ENCODE measurements around the gene TRIM8.

Gene TRIM8

DNA sequence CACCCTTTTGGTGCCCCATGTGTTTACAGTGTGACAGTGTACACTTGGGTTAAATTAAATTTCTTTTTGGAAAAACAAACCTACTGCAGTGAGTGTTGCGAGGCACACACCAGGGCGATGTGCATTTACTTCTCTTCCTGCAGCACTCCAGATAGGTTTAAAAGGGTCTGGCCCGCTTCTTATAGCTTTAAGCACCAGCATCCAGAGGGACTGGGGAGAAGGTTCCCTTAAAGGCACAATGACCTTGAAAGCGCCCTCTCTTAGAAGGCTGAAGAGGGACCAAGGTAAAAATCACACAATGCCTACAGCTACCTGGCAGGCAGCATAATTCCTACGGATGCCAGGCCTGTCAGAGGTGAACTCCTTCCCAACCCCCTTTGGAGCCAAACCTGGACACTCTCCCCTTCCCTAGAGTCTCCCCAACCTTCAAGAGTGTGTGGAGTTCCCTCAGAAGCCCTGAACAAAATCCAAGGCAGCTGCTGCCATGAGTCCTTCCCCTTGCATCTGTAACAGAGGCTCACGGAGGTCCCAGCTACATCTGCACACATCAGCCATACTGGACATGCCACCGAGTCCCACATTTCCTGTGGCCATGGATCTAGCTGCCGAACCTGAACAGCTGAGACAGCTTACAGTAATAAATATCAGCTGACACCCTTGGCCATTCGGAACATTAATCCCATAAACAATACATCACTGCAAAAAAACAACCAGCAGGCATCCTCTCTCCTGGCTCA, 33.2 kb downstream of the TRIM8 start:
- Histone ChIP-seq H3K79me2 (ENCODE audit: insufficient read depth, low read length) (no peaks in the 10 kb centered on the region), H3K27ac (ENCODE audit: low read length) (no peak overlapping the region), H2AFZ (ENCODE audit: low read depth, low read length) (no peak overlapping the region), H3K4me2 (ENCODE audit: insufficient read depth, low read length) (no peak overlapping the region), H3K9me3 (ENCODE audit: insufficient read depth, low read length, severe bottlenecking) (no peaks in the 10 kb centered on the region), H3K9ac (ENCODE audit: low read depth, low read length) (no peak overlapping the region), H3K36me3 (ENCODE audit: insufficient read depth, low read length) (no peaks in the 10 kb centered on the region), H3K27me3 (ENCODE audit: insufficient read depth, low read length, poor library complexity) (no peaks in the 10 kb centered on the region), H3K4me3 (ENCODE audit: low read depth in 1 of 2, low read length in 2 of 2) (no peak overlapping the region), H4K20me1 (ENCODE audit: insufficient read depth, low read length) (no peaks in the 10 kb centered on the region), H3K4me1 (ENCODE audit: insufficient read depth, low read length) (peaks cover 38% of the 10 kb centered on the region)
- TF ChIP-seq EZH2 (IDR thresholded peaks at IDR 0.05; ENCODE audit: borderline replicate concordance, low read depth, low read length, severe bottlenecking), result no peak
- TF ChIP-seq, protein P1, sequence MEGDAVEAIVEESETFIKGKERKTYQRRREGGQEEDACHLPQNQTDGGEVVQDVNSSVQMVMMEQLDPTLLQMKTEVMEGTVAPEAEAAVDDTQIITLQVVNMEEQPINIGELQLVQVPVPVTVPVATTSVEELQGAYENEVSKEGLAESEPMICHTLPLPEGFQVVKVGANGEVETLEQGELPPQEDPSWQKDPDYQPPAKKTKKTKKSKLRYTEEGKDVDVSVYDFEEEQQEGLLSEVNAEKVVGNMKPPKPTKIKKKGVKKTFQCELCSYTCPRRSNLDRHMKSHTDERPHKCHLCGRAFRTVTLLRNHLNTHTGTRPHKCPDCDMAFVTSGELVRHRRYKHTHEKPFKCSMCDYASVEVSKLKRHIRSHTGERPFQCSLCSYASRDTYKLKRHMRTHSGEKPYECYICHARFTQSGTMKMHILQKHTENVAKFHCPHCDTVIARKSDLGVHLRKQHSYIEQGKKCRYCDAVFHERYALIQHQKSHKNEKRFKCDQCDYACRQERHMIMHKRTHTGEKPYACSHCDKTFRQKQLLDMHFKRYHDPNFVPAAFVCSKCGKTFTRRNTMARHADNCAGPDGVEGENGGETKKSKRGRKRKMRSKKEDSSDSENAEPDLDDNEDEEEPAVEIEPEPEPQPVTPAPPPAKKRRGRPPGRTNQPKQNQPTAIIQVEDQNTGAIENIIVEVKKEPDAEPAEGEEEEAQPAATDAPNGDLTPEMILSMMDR (IDR thresholded peaks at IDR 0.05; ENCODE audit: borderline replicate concordance, extremely low read depth, low read length, poor library complexity, severe bottlenecking), result no peak
- ATAC-seq (ENCODE audit: insufficient read depth, low read depth), result no peak
- DNase-seq, result no peak

GRCh38 chr10:102678068-102678400, 33.8 kb downstream of the TRIM8 start:
- Histone ChIP-seq H3K27ac (ENCODE audit: low read length) (no peak overlapping the region), H3K4me3 (ENCODE audit: low read depth in 1 of 2, low read length in 2 of 2) (no peak overlapping the region), H3K36me3 (ENCODE audit: insufficient read depth, low read length) (no peaks in the 10 kb centered on the region), H3K27me3 (ENCODE audit: insufficient read depth, low read length, poor library complexity) (no peaks in the 10 kb centered on the region), H3K9me3 (ENCODE audit: insufficient read depth, low read length, severe bottlenecking) (no peaks in the 10 kb centered on the region), H4K20me1 (ENCODE audit: insufficient read depth, low read length) (no peaks in the 10 kb centered on the region), H3K4me2 (ENCODE audit: insufficient read depth, low read length) (no peak overlapping the region), H3K79me2 (ENCODE audit: insufficient read depth, low read length) (no peaks in the 10 kb centered on the region), H3K9ac (ENCODE audit: low read depth, low read length) (no peak overlapping the region), H2AFZ (ENCODE audit: low read depth, low read length) (no peak overlapping the region), H3K4me1 (ENCODE audit: insufficient read depth, low read length) (peaks cover 38% of the 10 kb centered on the region)
- DNase-seq (no peak), ATAC-seq (ENCODE audit: insufficient read depth, low read depth) (no peak)
- TF ChIP-seq, protein P1 (IDR thresholded peaks at IDR 0.05; ENCODE audit: borderline replicate concordance, extremely low read depth, low read length, poor library complexity, severe bottlenecking), result no peak
- no peak for TF ChIP-seq EZH2 (IDR thresholded peaks at IDR 0.05; ENCODE audit: borderline replicate concordance, low read depth, low read length, severe bottlenecking)

- ATAC-seq (ENCODE audit: insufficient read depth, low read depth) (no peak), DNase-seq (no peak)
- Histone ChIP-seq H3K4me1 (ENCODE audit: insufficient read depth, low read length) (peaks cover 30% of the 10 kb centered on the region), H3K9me3 (ENCODE audit: insufficient read depth, low read length, severe bottlenecking) (no peaks in the 10 kb centered on the region), H3K36me3 (ENCODE audit: insufficient read depth, low read length) (no peaks in the 10 kb centered on the region), H3K4me2 (ENCODE audit: insufficient read depth, low read length) (no peak overlapping the region), H3K79me2 (ENCODE audit: insufficient read depth, low read length) (no peaks in the 10 kb centered on the region), H3K27ac (ENCODE audit: low read length) (no peak overlapping the region), H4K20me1 (ENCODE audit: insufficient read depth, low read length) (no peaks in the 10 kb centered on the region), H3K27me3 (ENCODE audit: insufficient read depth, low read length, poor library complexity) (no peaks in the 10 kb centered on the region), H3K4me3 (ENCODE audit: low read depth in 1 of 2, low read length in 2 of 2) (no peak overlapping the region), H3K9ac (ENCODE audit: low read depth, low read length) (no peak overlapping the region), H2AFZ (ENCODE audit: low read depth, low read length) (no peak overlapping the region)
- TF ChIP-seq, protein P1 (IDR thresholded peaks at IDR 0.05; ENCODE audit: borderline replicate concordance, extremely low read depth, low read length, poor library complexity, severe bottlenecking), result peak; percentile 27
- TF ChIP-seq EZH2 (IDR thresholded peaks at IDR 0.05; ENCODE audit: borderline replicate concordance, low read depth, low read length, severe bottlenecking), result no peak
Observed at GRCh38 chr10:102678842-102679289, 34.6 kb downstream of the TRIM8 start.

Measured in DND-41 (cell line).